22Rv1 (cell line): ENCODE measurements around the gene TGFB2.

Experiments used
- H3K27ac ChIP-seq: fragments of 450-650 bp; 2 replicates; pipeline ENCODE4 v1.5.1; 2017
- ZFX ChIP-seq: fragments of 450-650 bp; IDR thresholded peaks from 2 replicates; pipeline ENCODE4 v1.6.1; 2017; ENCODE audit warnings: antibody characterized with exemption, borderline replicate concordance
- TF ChIP-seq, protein P1 (sequence below): fragments of 450-650 bp; IDR thresholded peaks from 2 replicates; pipeline ENCODE4 v1.5.1; 2017; ENCODE audit warnings: mild to moderate bottlenecking

Gene TGFB2

DNA sequence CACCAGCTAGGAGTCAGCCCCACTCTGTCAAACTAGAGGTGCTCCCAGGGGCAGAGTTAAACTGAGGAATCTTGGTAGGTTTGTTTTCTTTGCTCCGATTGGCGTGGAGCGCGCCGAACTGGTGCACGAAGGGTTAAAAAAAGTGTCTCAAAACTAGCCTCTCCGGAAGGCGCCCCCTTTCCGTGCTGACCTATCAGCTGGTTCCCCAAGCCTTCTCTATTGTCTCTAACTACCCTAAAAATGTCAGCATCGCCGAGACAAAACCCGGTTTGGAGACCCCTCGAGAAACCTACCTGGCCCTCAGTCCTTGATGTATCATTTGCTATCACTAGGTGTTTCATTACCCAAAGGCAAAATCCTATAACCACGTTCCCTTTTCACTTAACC is 2.2 kb downstream of the TGFB2 start:
- TF ChIP-seq, protein P1, sequence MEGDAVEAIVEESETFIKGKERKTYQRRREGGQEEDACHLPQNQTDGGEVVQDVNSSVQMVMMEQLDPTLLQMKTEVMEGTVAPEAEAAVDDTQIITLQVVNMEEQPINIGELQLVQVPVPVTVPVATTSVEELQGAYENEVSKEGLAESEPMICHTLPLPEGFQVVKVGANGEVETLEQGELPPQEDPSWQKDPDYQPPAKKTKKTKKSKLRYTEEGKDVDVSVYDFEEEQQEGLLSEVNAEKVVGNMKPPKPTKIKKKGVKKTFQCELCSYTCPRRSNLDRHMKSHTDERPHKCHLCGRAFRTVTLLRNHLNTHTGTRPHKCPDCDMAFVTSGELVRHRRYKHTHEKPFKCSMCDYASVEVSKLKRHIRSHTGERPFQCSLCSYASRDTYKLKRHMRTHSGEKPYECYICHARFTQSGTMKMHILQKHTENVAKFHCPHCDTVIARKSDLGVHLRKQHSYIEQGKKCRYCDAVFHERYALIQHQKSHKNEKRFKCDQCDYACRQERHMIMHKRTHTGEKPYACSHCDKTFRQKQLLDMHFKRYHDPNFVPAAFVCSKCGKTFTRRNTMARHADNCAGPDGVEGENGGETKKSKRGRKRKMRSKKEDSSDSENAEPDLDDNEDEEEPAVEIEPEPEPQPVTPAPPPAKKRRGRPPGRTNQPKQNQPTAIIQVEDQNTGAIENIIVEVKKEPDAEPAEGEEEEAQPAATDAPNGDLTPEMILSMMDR, result no peak
- no peak for TF ChIP-seq ZFX
- H3K27ac ChIP-seq, result no peak overlapping the region

GRCh38 chr1:218347723-218348627 is 2.8 kb downstream of the TGFB2 start:
- TF ChIP-seq, protein P1, result no peak
- no peak for TF ChIP-seq ZFX
- H3K27ac ChIP-seq, result no peak overlapping the region

GRCh38 chr1:218348628-218349071 is 3.5 kb downstream of the TGFB2 start:
- H3K27ac ChIP-seq, result no peak overlapping the region
- TF ChIP-seq ZFX, result no peak
- TF ChIP-seq, protein P1, result no peak

DNA sequence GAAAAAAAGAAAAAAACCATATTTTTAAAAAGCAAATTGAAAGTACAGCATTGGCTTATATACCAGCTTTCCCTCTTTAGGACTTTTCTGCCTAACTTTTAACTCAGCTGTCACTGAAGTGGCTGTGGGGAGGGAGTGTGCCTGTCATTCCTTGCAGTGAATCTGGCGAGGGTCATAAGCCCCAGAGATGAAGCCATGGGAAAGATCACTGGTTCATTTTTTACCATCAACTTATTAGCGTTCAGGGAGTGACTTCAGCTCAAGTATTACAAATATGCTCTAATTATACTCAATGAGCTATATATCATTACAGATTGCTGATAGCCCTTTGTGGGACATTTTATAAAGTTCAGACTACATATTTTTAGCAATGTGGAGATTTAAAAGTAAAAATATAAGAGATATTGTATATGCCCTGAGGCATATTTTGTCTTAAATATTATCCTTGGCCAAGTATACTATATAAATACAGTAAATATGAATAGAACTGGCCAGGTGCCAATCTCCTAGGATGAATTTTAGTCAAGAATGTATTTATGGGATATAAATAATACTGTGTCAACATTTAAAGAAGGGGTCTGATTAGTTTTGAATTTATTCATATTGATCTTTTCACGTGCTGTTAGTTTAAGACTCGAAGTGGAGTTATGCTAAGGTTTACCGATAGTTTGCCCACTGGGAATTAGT is 4.4 kb downstream of the TGFB2 start:
- no peak for TF ChIP-seq ZFX
- TF ChIP-seq, protein P1, result no peak

GRCh38 chr1:218350035-218350525 is 4.9 kb downstream of the TGFB2 start:
- TF ChIP-seq, protein P1, result no peak
- TF ChIP-seq ZFX, result no peak
- H3K27ac ChIP-seq, result no peak overlapping the region

More for the DNA sequence above, 4.4 kb downstream of the TGFB2 start:
- no peak overlapping the region for H3K27ac ChIP-seq

DNA sequence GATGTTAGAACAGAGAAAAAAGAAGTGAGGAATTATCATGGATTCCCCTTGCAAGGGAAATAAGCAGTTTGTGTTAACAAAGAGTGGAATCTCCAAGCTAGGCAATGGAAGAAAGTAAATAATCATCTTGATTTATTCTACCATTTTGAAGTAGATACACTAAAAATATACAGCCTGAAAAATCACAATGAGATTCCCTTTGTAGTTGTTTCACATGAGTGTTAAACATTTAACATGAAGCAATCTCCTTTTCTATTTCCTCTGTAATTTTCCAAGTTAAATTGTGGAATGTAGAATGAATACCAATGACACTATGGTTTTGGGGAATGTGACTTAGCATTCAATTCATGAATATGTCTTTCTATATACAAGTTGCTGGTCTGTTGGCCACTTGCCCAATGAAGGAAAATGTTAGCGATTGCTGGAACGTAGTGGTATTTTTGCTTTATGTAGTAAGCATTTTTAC is 5.7 kb downstream of the TGFB2 start:
- TF ChIP-seq, protein P1, result no peak
- no peak for TF ChIP-seq ZFX
- no peak overlapping the region for H3K27ac ChIP-seq
